A375 (cell line): ENCODE results near the gene BRD8. TPM values are rescaled to one million over a fixed set of nuclear protein-coding genes. Genes with fewer than 3 reads are reported as not detected.

Experiments used
- small RNA-seq: library from RNA; depleted of rRNA; stranded (forward); fragments of <200 nt; gene quantifications from one replicate; pipeline ENCODE3, GENCODE V24; 2014
- total RNA-seq: library from RNA; depleted of rRNA; stranded (reverse); fragments of >200 nt; shearing (Covaris generic); gene quantifications from 2 replicates; pipeline ENCODE4 v1.2.3, GENCODE V29; 2014; rRNA removed

Gene BRD8
- 53.7 and 56.9 TPM in 2 replicates for total RNA-seq

GRCh38 chr5:138178516-138179276 lies at the start of gene BRD8, which contains the start of gene KIF20A:
BRD8 (minus strand) TSS chr5:138178630; CDS start chr5:138178614, 16 bp downstream.
KIF20A (plus strand) TSS chr5:138179112; CDS start chr5:138179681, 569 bp downstream.

DNA sequence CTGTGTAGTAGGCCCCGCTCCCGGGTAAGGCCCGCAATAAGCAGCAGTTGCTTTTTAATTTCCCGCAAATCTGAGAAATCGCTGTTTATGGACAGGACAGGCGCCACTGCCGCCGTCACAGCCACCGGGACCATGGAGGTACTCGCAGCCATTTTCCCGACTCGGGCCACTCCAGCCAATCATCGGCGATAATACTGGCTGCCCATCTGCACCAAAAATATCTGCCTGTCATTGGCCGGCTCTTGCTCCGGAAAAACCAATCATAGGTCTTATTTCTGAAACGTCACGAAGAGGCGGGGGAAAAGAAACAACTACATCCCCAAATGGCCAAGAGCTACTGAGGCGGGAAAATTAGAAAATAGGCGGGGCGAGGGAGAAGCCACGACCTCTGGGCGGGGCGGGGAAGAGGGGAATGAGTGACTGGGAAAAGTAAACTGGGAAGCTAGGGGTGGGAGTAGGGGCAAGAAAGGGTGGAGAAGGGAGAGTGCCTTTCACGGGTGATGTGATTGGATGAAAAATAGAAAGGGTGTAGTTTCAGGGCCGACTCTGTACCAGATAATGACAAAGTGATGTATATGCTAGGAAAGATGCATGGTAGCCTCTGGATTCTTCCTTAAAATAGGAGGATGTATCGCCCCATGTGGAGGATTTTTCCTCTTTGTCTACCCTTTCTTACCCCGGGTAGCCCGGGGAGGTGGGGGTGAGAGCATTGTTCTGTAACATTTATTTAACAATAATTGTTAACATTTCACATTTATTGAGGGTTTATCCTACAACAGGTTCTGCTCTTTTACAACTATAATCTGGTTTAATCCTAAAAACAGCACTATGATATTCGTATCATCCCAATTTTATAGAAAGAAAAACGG lies 35.0 kb upstream of the BRD8 start, which contains the start of gene CDC23:
Gene CDC23 (minus strand): TSS at position 163 of the 869 bp plus-strand sequence. CDS start 11 bp downstream, at position 152.

DNA sequence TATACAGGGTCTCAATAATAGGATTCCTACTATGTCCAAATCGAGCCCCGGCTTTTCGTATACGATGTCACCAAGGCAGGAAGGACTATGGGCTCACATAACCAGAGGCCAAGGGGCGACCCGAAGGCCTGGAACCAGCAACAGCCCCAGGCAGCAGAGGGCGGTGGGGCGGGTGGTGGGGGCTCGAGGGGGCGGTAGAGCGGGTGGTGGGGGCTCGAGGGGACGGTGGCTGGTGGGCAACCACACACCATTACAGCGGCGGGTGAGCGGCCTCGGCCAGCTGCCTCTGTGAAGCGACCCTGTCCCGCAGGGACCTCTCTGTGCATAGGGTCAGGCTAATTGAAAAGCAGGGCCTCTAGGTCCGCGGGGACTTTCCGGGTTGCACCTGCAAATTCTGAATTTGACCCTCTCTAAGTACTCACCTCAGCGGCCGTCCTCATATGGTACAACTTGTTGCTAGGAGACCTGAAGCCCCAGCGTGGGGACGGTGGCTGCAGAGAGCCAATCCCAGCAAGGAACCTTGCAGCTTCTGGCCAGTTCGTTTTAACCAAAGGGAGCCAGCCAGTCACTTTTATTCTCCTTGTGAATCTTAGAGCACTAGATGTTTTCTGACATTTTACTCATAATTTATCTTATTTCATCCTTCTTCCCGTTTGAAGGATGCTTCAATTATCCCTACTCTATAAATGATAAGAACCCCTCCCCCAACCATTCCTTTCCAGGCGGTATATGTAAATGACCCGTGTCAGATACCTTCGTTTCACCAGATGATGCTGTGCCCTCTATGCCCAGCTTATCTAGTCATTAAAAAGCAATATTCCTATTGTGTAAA lies 39.3 kb downstream of the BRD8 start, which contains the start of gene NME5:
Gene NME5 (minus strand): TSS at position 480 of the 832 bp plus-strand sequence. CDS start 648 bp downstream, outside the sequence.

Small RNA genes lying within 50 kb of the gene (small RNA-seq; reads per million reads assigned to genes)
- gene RNU6-460P (not detected), gene RNU6-888P (not detected)

Other genes starting within 250 kb of the BRD8 start
- gene FAM13B, start 145.6 kb downstream of the BRD8 start, total RNA-seq = 11.3 and 14.4 TPM in 2 replicates
- not detected in 2 replicates for gene WNT8A, start 94.6 kb downstream of the BRD8 start, total RNA-seq
- gene NME5, start 39.2 kb downstream of the BRD8 start, total RNA-seq = not detected in 2 replicates
- gene KIF20A, start 482 bp upstream of the BRD8 start, total RNA-seq = 60.6 and 61.7 TPM in 2 replicates
- 23.9 and 28.7 TPM in 2 replicates for gene CDC23, start 34.7 kb upstream of the BRD8 start, total RNA-seq
- 0.08 TPM in 1 of 2 replicates, not detected in the other for gene GFRA3, start 96.0 kb upstream of the BRD8 start, total RNA-seq
- 15.4 and 17.2 TPM in 2 replicates for gene CDC25C, start 153.2 kb upstream of the BRD8 start, total RNA-seq
- gene FAM53C, start 159.6 kb upstream of the BRD8 start, total RNA-seq = 37.4 and 39.6 TPM in 2 replicates
- gene KDM3B, start 174.1 kb upstream of the BRD8 start, total RNA-seq = 31.7 and 32.9 TPM in 2 replicates